Mesenchymal stem cell (in vitro differentiated cells and primary cell): ENCODE data around the gene SPTLC1.
A peak's percentile ranks its signal among the peaks of the same experiment; 100 is the strongest.
"Not testable (repeated sequence)": the region's sequence is repeated elsewhere in the genome, so short reads cannot be mapped to it uniquely, and the experiment has no call there.

Experiments used
- DNase-seq: peaks from one replicate; pipeline ENCODE4 v3.0.0-alpha.2; 2013
- H2AFZ ChIP-seq: one replicate; pipeline ENCODE4 v1.6.1; 2013; ENCODE audit warnings: low read depth, mild to moderate bottlenecking, control low read depth, inconsistent platforms, low read length, moderate library complexity
- H2AK5ac ChIP-seq: 2 replicates; pipeline ENCODE4 v1.6.1; 2013; ENCODE audit warnings: low read length, moderate library complexity, mild to moderate bottlenecking, inconsistent platforms; ENCODE audit not compliant: severe bottlenecking
- H2BK120ac ChIP-seq: one replicate; pipeline ENCODE4 v1.6.1; 2013; ENCODE audit warnings: low read depth, mild to moderate bottlenecking, inconsistent platforms, low read length, moderate library complexity
- H2BK12ac ChIP-seq, 2 experiments: one replicate each; pipeline ENCODE4 v1.6.1; 2013; ENCODE audit warnings: inconsistent platforms in 2 of 2, low read length in 2 of 2, mild to moderate bottlenecking in 2 of 2, moderate library complexity in 2 of 2, control low read depth in 1 of 2
- H2BK15ac ChIP-seq: one replicate; pipeline ENCODE4 v1.6.1; 2013; ENCODE audit warnings: mild to moderate bottlenecking, low read depth, inconsistent platforms; ENCODE audit not compliant: poor library complexity, severe bottlenecking
- H2BK5ac ChIP-seq: 2 replicates; pipeline ENCODE4 v1.6.1; 2013; ENCODE audit warnings: low read depth, mild to moderate bottlenecking, low read length, control low read depth, inconsistent platforms; ENCODE audit not compliant: poor library complexity, severe bottlenecking
- H3K14ac ChIP-seq, 2 experiments: one replicate each; pipeline ENCODE4 v1.6.1; 2013; ENCODE audit warnings: inconsistent platforms in 2 of 2, low read length in 2 of 2, control low read depth in 1 of 2, mild to moderate bottlenecking in 1 of 2, moderate library complexity in 1 of 2
- H3K18ac ChIP-seq, 2 experiments: one replicate each; pipeline ENCODE4 v1.6.1; 2013; ENCODE audit warnings: inconsistent platforms in 2 of 2, low read length in 2 of 2, control low read depth in 1 of 2, low read depth in 1 of 2, mild to moderate bottlenecking in 1 of 2
- H3K23ac ChIP-seq, 2 experiments: one replicate each; pipeline ENCODE4 v1.6.1; 2013; ENCODE audit warnings: inconsistent platforms in 2 of 2, low read length in 2 of 2, mild to moderate bottlenecking in 2 of 2, moderate library complexity in 2 of 2, control low read depth in 1 of 2
- H3K27ac ChIP-seq: 2 replicates; pipeline ENCODE4 v1.5.1; 2013; ENCODE audit warnings: mild to moderate bottlenecking, moderate library complexity, low read length, control low read depth, inconsistent platforms; ENCODE audit not compliant: poor library complexity, severe bottlenecking
- H3K27me3 ChIP-seq, 2 experiments: 2 replicates each; pipeline versions ENCODE4 v1.6.1 to v1.7.0; 2013; ENCODE audit warnings: low read length in 2 of 2, mild to moderate bottlenecking in 2 of 2, moderate library complexity in 2 of 2, control low read depth in 1 of 2, inconsistent platforms in 1 of 2; ENCODE audit not compliant: control insufficient read depth in 1 of 2, insufficient read depth in 1 of 2
- H3K36me3 ChIP-seq, 2 experiments: 2 replicates each; pipeline versions ENCODE4 v1.6.1 to v1.7.0; 2013; ENCODE audit warnings: low read length in 2 of 2, control low read depth in 1 of 2, inconsistent platforms in 1 of 2, low read depth in 1 of 2, mild to moderate bottlenecking in 1 of 2; ENCODE audit not compliant: insufficient read depth in 2 of 2, control insufficient read depth in 1 of 2
- H3K4ac ChIP-seq, 2 experiments: one replicate each; pipeline ENCODE4 v1.6.1; 2013; ENCODE audit warnings: inconsistent platforms in 2 of 2, low read length in 2 of 2, mild to moderate bottlenecking in 2 of 2, moderate library complexity in 2 of 2, control low read depth in 1 of 2, low read depth in 1 of 2
- H3K4me1 ChIP-seq: 2 replicates; pipeline ENCODE4 v1.6.1; 2013; ENCODE audit warnings: low read depth, low read length, control low read depth; ENCODE audit not compliant: control insufficient read depth, insufficient read depth
- H3K4me2 ChIP-seq: 2 replicates; pipeline ENCODE4 v1.6.1; 2013; ENCODE audit warnings: low read length, mild to moderate bottlenecking, inconsistent platforms; ENCODE audit not compliant: poor library complexity, severe bottlenecking
- H3K4me3 ChIP-seq, 2 experiments: 2 replicates each; pipeline versions ENCODE4 v1.5.1 to v1.7.0; 2013; ENCODE audit warnings: low read length in 2 of 2, mild to moderate bottlenecking in 2 of 2, control low read depth in 1 of 2, low read depth in 1 of 2; ENCODE audit not compliant: insufficient read depth in 1 of 2
- H3K79me1 ChIP-seq: replicated peaks from 2 replicates; pipeline ENCODE4 v1.6.1; 2013; ENCODE audit warnings: mild to moderate bottlenecking, control low read depth, low read length, inconsistent platforms; ENCODE audit not compliant: poor library complexity, severe bottlenecking
- H3K9ac ChIP-seq: 2 replicates; pipeline ENCODE4 v1.7.0; 2013; ENCODE audit warnings: mild to moderate bottlenecking, low read length, moderate library complexity
- H3K9me3 ChIP-seq: 2 replicates; pipeline ENCODE4 v1.7.0; 2013; ENCODE audit warnings: mild to moderate bottlenecking, low read length; ENCODE audit not compliant: control insufficient read depth
- H4K8ac ChIP-seq: one replicate; pipeline ENCODE4 v1.6.1; 2013; ENCODE audit warnings: inconsistent platforms, mild to moderate bottlenecking, low read length, moderate library complexity
- H4K91ac ChIP-seq: one replicate; pipeline ENCODE4 v1.6.1; 2013; ENCODE audit warnings: mild to moderate bottlenecking, low read length, inconsistent platforms
- WGBS: methylation state at CpG from one replicate; pipeline ENCODE4 v1.1.7; 2013; ENCODE audit warnings: mixed read lengths; 5-methylcytosine and 5-hydroxymethylcytosine counted together

SPTLC1 gene

DNA sequence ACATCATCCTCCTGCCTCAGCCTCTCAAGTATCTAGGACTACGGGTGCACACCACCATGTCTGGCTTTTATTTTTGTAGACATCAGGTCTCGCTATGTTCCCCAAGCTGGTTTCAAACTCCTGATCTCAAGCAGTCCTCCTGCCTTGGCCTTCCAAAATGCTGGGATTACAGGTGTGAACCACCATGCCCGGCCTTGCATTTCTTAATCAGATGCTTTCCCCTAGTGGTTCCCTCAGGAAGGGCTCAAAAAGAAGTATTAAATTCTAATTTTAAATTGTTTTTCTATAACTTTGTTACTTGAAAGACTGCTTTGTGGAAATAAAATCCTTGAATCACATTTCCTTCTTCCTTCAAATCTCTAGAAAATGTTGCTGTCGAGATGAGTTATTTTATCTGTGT lies 85.7 kb downstream of the SPTLC1 start:
- Histone ChIP-seq H4K8ac (no peak overlapping the region), H3K4me3 (no peak overlapping the region), H4K91ac (no peak overlapping the region), H3K4me1 (no peaks in the 10 kb centered on the region), H2BK12ac (no peak overlapping the region), H3K23ac (no peak overlapping the region), H3K4ac (no peak overlapping the region), H3K18ac (no peak overlapping the region), H2AK5ac (no peak overlapping the region), H3K4me2 (no peak overlapping the region), H3K36me3 (peaks cover 28 to 55% of the 10 kb centered on the region in 2 experiments), H2BK5ac (no peak overlapping the region), H3K14ac (no peak overlapping the region), H3K79me1 (peaks cover 7% of the 10 kb centered on the region), H3K9me3 (no peaks in the 10 kb centered on the region), H3K27me3 (no peaks in the 10 kb centered on the region), H2AFZ (no peak overlapping the region), H3K9ac (no peak overlapping the region), H2BK120ac (no peak overlapping the region), H2BK15ac (no peak overlapping the region), H3K27ac (no peak overlapping the region)
- no peak for DNase-seq
- whole genome bisulfite sequencing = 99% methylated on average over 2 of the region's 4 CpGs

GRCh38 chr9:92026206-92027002 lies 88.8 kb downstream of the SPTLC1 start:
- Histone ChIP-seq H2BK15ac (no peak overlapping the region), H3K4ac (no peak overlapping the region), H3K4me2 (no peak overlapping the region), H2BK5ac (no peak overlapping the region), H3K4me3 (no peak overlapping the region), H4K8ac (no peak overlapping the region), H2AFZ (no peak overlapping the region), H3K23ac (no peak overlapping the region), H2BK120ac (no peak overlapping the region), H3K9ac (no peak overlapping the region), H4K91ac (peak overlapping the region; percentile 65), H2AK5ac (no peak overlapping the region), H3K14ac (no peak overlapping the region), H3K18ac (no peak overlapping the region), H3K4me1 (no peaks in the 10 kb centered on the region), H3K27ac (no peak overlapping the region), H3K27me3 (no peaks in the 10 kb centered on the region), H3K9me3 (no peaks in the 10 kb centered on the region), H3K36me3 (peaks cover 7 to 25% of the 10 kb centered on the region in 2 experiments), H3K79me1 (no peaks in the 10 kb centered on the region), H2BK12ac (no peak overlapping the region)
- no peak for DNase-seq
- 86% methylated on average over 12 of the region's 31 CpGs for WGBS

GRCh38 chr9:92021785-92022541 lies 93.2 kb downstream of the SPTLC1 start:
- H2BK12ac ChIP-seq, H3K4me1 ChIP-seq, H2AFZ ChIP-seq, H4K91ac ChIP-seq, H3K4me2 ChIP-seq, H3K79me1 ChIP-seq, H2BK15ac ChIP-seq, H2BK5ac ChIP-seq, H3K27ac ChIP-seq, H3K4ac ChIP-seq, H3K36me3 ChIP-seq, H3K14ac ChIP-seq, H3K4me3 ChIP-seq, H2AK5ac ChIP-seq, H3K27me3 ChIP-seq, H3K9me3 ChIP-seq, H4K8ac ChIP-seq, H3K23ac ChIP-seq, H2BK120ac ChIP-seq, H3K18ac ChIP-seq: not testable (repeated sequence)
- DNase-seq = peak; percentile 89
- H3K9ac ChIP-seq = peak overlapping the region; percentile 3
- 58% methylated on average over 4 of the region's 7 CpGs for WGBS

- Histone ChIP-seq H3K9me3 (peaks cover 8% of the 10 kb centered on the region), H3K14ac (no peak overlapping the region), H3K4me1 (no peaks in the 10 kb centered on the region), H3K4me3 (no peak overlapping the region), H3K4ac (no peak overlapping the region), H2BK15ac (no peak overlapping the region), H3K9ac (no peak overlapping the region), H3K27ac (no peak overlapping the region), H4K91ac (no peak overlapping the region), H2AFZ (no peak overlapping the region), H2AK5ac (no peak overlapping the region), H3K23ac (no peak overlapping the region), H4K8ac (no peak overlapping the region), H3K79me1 (no peaks in the 10 kb centered on the region), H3K4me2 (no peak overlapping the region), H2BK12ac (no peak overlapping the region), H3K27me3 (no peaks in the 10 kb centered on the region), H3K36me3 (no peaks in the 10 kb centered on the region), H2BK5ac (no peak overlapping the region), H2BK120ac (no peak overlapping the region), H3K18ac (no peak overlapping the region)
- no peak for DNase-seq
- 38% methylated on average over 3 of the region's 5 CpGs for WGBS
Measured at GRCh38 chr9:92019658-92020057, 95.6 kb downstream of the SPTLC1 start.
